HCEC 1CT (cell line): Measurements from ENCODE around the gene TMPRSS4.

Experiments
- DNase-seq: peaks from one replicate; pipeline ENCODE4 v3.0.0-alpha.2; 2017

TMPRSS4 gene

GRCh38 chr11:118081241-118081958 is 4.5 kb downstream of the TMPRSS4 start:
- DNase-seq = no peak

- no peak for DNase-seq
Observed at GRCh38 chr11:118082880-118083552, 6.1 kb downstream of the TMPRSS4 start.

- DNase-seq = no peak
Observed at GRCh38 chr11:118084247-118084646, 7.4 kb downstream of the TMPRSS4 start.

GRCh38 chr11:118084656-118085055 is 7.8 kb downstream of the TMPRSS4 start:
- no peak for DNase-seq

- no peak for DNase-seq
Observed at GRCh38 chr11:118086913-118087768, 10.3 kb downstream of the TMPRSS4 start, which contains the start of gene SMIM35. SMIM35 (minus strand) TSS chr11:118086963; CDS start chr11:118086757, 206 bp downstream.

GRCh38 chr11:118087931-118088330 is 11.1 kb downstream of the TMPRSS4 start:
- DNase-seq = no peak

- DNase-seq = no peak
Observed at GRCh38 chr11:118088531-118088930, 11.7 kb downstream of the TMPRSS4 start.

GRCh38 chr11:118090545-118091162 is 13.8 kb downstream of the TMPRSS4 start:
- no peak for DNase-seq

GRCh38 chr11:118091690-118092089 is 14.8 kb downstream of the TMPRSS4 start:
- DNase-seq = no peak

- DNase-seq = no peak
Observed at GRCh38 chr11:118092907-118093571, 16.2 kb downstream of the TMPRSS4 start.

GRCh38 chr11:118095493-118095892 is 18.6 kb downstream of the TMPRSS4 start:
- no peak for DNase-seq

- DNase-seq = no peak
Observed at GRCh38 chr11:118095967-118096367, 19.1 kb downstream of the TMPRSS4 start.

- no peak for DNase-seq
Observed at GRCh38 chr11:118098996-118099837, 22.3 kb downstream of the TMPRSS4 start.

GRCh38 chr11:118099838-118100556 is 23.1 kb downstream of the TMPRSS4 start:
- no peak for DNase-seq

- DNase-seq = no peak
Observed at GRCh38 chr11:118100691-118101232, 23.9 kb downstream of the TMPRSS4 start.

- no peak for DNase-seq
Observed at GRCh38 chr11:118102721-118103261, 25.9 kb downstream of the TMPRSS4 start.

- no peak for DNase-seq
Observed at GRCh38 chr11:118104491-118104890, 27.6 kb downstream of the TMPRSS4 start.

- DNase-seq = no peak
Observed at GRCh38 chr11:118105657-118106305, 28.9 kb downstream of the TMPRSS4 start.

GRCh38 chr11:118106789-118107335 is 30.0 kb downstream of the TMPRSS4 start:
- DNase-seq = no peak
